ENCODE data around the gene TFDP1. TPM values are rescaled to one million over a fixed set of nuclear protein-coding genes. Genes with fewer than 3 reads are reported as not detected.

TFDP1 gene
- total RNA-seq, 6 donors from 2014 or later: 23.2 to 45.2 (median 37.9) TPM

GRCh38 chr13:113632706-113633484, 48.3 kb downstream of the TFDP1 start:
- no peak for TF ChIP-seq CTCF (IDR thresholded peaks at IDR 0.05)
- TF ChIP-seq POLR2AphosphoS5 (IDR thresholded peaks at IDR 0.05): no peak
- no peak for TF ChIP-seq POLR2A (IDR thresholded peaks at IDR 0.05)
- no peak for TF ChIP-seq EP300 (IDR thresholded peaks at IDR 0.05)
- H3K4me3 ChIP-seq: no peak overlapping the region
- H3K27me3 ChIP-seq: no peaks in the 10 kb centered on the region
- H3K4me1 ChIP-seq: no peaks in the 10 kb centered on the region
- no peak overlapping the region for H3K27ac ChIP-seq
- no peaks in the 10 kb centered on the region for H3K9me3 ChIP-seq
- 96% methylated on average over 38 of the region's 38 CpGs for WGBS, 2 donors
- no peak for ATAC-seq (ENCODE audit: low FRiP score in 2 of 2)
- peak in 1 of 2 donors; percentile 61 for DNase-seq
- peaks cover 16 to 77% (median 68%) of the 10 kb centered on the region in 4 donors for H3K36me3 ChIP-seq

- 96 to 98% methylated on average over 9 to 18 of the region's 18 CpGs for WGBS, 2 donors
- ATAC-seq (ENCODE audit: low FRiP score in 2 of 2): no peak
- TF ChIP-seq EP300 (IDR thresholded peaks at IDR 0.05) (no peak), POLR2A (IDR thresholded peaks at IDR 0.05) (no peak), CTCF (IDR thresholded peaks at IDR 0.05) (no peak), POLR2AphosphoS5 (IDR thresholded peaks at IDR 0.05) (no peak)
- no peaks in the 10 kb centered on the region for H3K4me1 ChIP-seq
- H3K9me3 ChIP-seq: no peaks in the 10 kb centered on the region
- no peak overlapping the region for H3K27ac ChIP-seq
- no peak overlapping the region for H3K4me3 ChIP-seq
- DNase-seq: peak in 1 of 2 donors; percentile 49
- H3K27me3 ChIP-seq: no peaks in the 10 kb centered on the region
- H3K36me3 ChIP-seq: peaks cover 22 to 83% (median 73%) of the 10 kb centered on the region in 4 donors
Observed at GRCh38 chr13:113633485-113633873, 48.9 kb downstream of the TFDP1 start.

GRCh38 chr13:113634279-113635047, 49.9 kb downstream of the TFDP1 start:
- Histone ChIP-seq H3K27ac (no peak overlapping the region), H3K27me3 (no peaks in the 10 kb centered on the region), H3K9me3 (no peaks in the 10 kb centered on the region), H3K4me3 (no peak overlapping the region), H3K36me3 (peaks cover 23 to 89% (median 78%) of the 10 kb centered on the region in 4 donors), H3K4me1 (no peaks in the 10 kb centered on the region)
- TF ChIP-seq POLR2AphosphoS5 (IDR thresholded peaks at IDR 0.05): no peak
- DNase-seq (no peak), ATAC-seq (ENCODE audit: low FRiP score in 2 of 2) (no peak)
- 92 to 97% methylated on average over 16 of the region's 16 CpGs for WGBS, 2 donors

GRCh38 chr13:113635048-113635420, 50.5 kb downstream of the TFDP1 start:
- no peaks in the 10 kb centered on the region for H3K9me3 ChIP-seq
- no peak overlapping the region for H3K27ac ChIP-seq
- H3K4me3 ChIP-seq: no peak overlapping the region
- H3K36me3 ChIP-seq: peaks cover 23 to 92% (median 81%) of the 10 kb centered on the region in 4 donors
- no peaks in the 10 kb centered on the region for H3K4me1 ChIP-seq
- ATAC-seq (ENCODE audit: low FRiP score in 2 of 2): no peak
- WGBS, 2 donors: 98 to 100% methylated on average over 2 to 6 of the region's 7 CpGs
- H3K27me3 ChIP-seq: no peaks in the 10 kb centered on the region
- no peak for TF ChIP-seq CTCF (IDR thresholded peaks at IDR 0.05)
- no peak for TF ChIP-seq POLR2A (IDR thresholded peaks at IDR 0.05)
- TF ChIP-seq POLR2AphosphoS5 (IDR thresholded peaks at IDR 0.05): no peak
- TF ChIP-seq EP300 (IDR thresholded peaks at IDR 0.05): no peak
- no peak for DNase-seq

GRCh38 chr13:113635709-113636108, 51.2 kb downstream of the TFDP1 start:
- WGBS, 2 donors: 96 to 98% methylated on average over 24 to 25 of the region's 25 CpGs
- DNase-seq (peak in 1 of 2 donors; percentile 70), ATAC-seq (ENCODE audit: low FRiP score in 2 of 2) (no peak)
- TF ChIP-seq POLR2AphosphoS5 (IDR thresholded peaks at IDR 0.05) (no peak), CTCF (IDR thresholded peaks at IDR 0.05) (no peak)
- no peaks in the 10 kb centered on the region for H3K4me1 ChIP-seq
- no peak overlapping the region for H3K27ac ChIP-seq
- H3K27me3 ChIP-seq: no peaks in the 10 kb centered on the region
- H3K36me3 ChIP-seq: peaks cover 23 to 95% (median 81%) of the 10 kb centered on the region in 4 donors
- no peaks in the 10 kb centered on the region for H3K9me3 ChIP-seq
- H3K4me3 ChIP-seq: no peak overlapping the region
